Raji (cell line): Measurements from ENCODE around the gene CCDC175.

Experiments
- POLR2A ChIP-seq: IDR thresholded peaks from 2 replicates; pipeline ENCODE4 v1.6.1; 2011; ENCODE audit warnings: low read depth, low read length, control low read depth; ENCODE audit not compliant: insufficient read depth

The CCDC175 gene

GRCh38 chr14:59576332-59577294, at the start of gene CCDC175:
CCDC175 (minus strand) TSS chr14:59576812; CDS start chr14:59576775, 37 bp downstream.
- TF ChIP-seq POLR2A, result no peak

GRCh38 chr14:59622631-59623030, 46.0 kb upstream of the CCDC175 start:
- TF ChIP-seq POLR2A, result no peak

- TF ChIP-seq POLR2A, result no peak
These were observed 42.4 kb upstream of the CCDC175 start for GRCh38 chr14:59619061-59619460.

- TF ChIP-seq POLR2A, result no peak
These were observed 24.4 kb upstream of the CCDC175 start for GRCh38 chr14:59601056-59601455.

- TF ChIP-seq POLR2A, result no peak
These were observed 23.8 kb upstream of the CCDC175 start for GRCh38 chr14:59600211-59600945.

- TF ChIP-seq POLR2A, result no peak
These were observed 18.5 kb upstream of the CCDC175 start for GRCh38 chr14:59595071-59595470.

- TF ChIP-seq POLR2A, result no peak
These were observed 15.2 kb upstream of the CCDC175 start for GRCh38 chr14:59591641-59592370.

GRCh38 chr14:59588101-59588500, 11.5 kb upstream of the CCDC175 start:
- TF ChIP-seq POLR2A, result no peak

- no peak for TF ChIP-seq POLR2A
These were observed 9.4 kb upstream of the CCDC175 start for GRCh38 chr14:59585891-59586554.

GRCh38 chr14:59583755-59584154, 7.1 kb upstream of the CCDC175 start:
- TF ChIP-seq POLR2A, result no peak

- no peak for TF ChIP-seq POLR2A
These were observed 6.4 kb upstream of the CCDC175 start for GRCh38 chr14:59582845-59583509.

GRCh38 chr14:59582161-59582560, 5.5 kb upstream of the CCDC175 start:
- TF ChIP-seq POLR2A, result no peak

- TF ChIP-seq POLR2A, result no peak
These were observed 4.3 kb upstream of the CCDC175 start for GRCh38 chr14:59580911-59581310.

GRCh38 chr14:59570122-59570521, 6.5 kb downstream of the CCDC175 start:
- TF ChIP-seq POLR2A, result no peak
